Astrocyte of the spinal cord (primary cell): ENCODE results near the gene PNLIPRP2.

Source experiments
- DNase-seq: peaks from one replicate; pipeline ENCODE4 v3.0.0; 2011; ENCODE audit warnings: low read depth, low spot score
- H3K4me3 ChIP-seq: 2 replicates; pipeline ENCODE4 v1.5.1; 2011; ENCODE audit warnings: low read depth, mild to moderate bottlenecking, low read length, moderate library complexity
- CTCF ChIP-seq: IDR thresholded peaks from 2 replicates; pipeline ENCODE4 v1.5.1; 2012; ENCODE audit warnings: low read depth, mild to moderate bottlenecking, low read length, inconsistent platforms
- in situ Hi-C: cut with HindIII; loops from 2 replicates; pipeline ENCODE4 v1.10.0; 2017; ENCODE audit warnings: low sequenced_read_pairs

PNLIPRP2 gene

DNA sequence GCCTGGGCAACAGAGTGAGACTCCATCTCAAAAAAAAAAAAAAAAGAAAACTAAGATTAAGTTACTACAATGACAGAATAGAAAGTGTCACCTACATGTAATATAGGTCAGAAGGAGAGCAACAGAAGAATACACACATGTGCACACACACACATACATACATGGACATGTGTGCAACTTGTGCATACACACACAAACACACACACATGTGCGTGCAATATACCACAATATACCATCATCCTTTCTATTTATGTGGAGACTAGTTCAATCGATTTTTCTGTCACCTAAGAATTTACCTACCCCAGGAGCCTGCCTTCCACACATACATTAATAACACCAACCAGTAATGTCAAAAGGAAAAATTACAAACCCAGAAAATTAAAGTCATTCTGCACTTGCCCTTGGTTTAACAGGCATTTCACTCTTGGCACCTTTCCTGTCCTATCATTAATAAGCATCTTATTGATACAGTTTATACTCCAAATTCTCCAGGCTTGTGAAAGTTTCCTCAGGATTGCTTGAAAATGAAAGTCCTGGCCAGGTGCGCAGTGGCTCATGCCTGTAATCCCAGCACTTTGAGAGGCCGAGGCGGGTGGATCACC is 27.5 kb upstream of the PNLIPRP2 start:
- in situ Hi-C loops = no loop called here
- DNase-seq = no peak
- H3K4me3 ChIP-seq = no peak overlapping the region
- TF ChIP-seq CTCF = no peak

DNA sequence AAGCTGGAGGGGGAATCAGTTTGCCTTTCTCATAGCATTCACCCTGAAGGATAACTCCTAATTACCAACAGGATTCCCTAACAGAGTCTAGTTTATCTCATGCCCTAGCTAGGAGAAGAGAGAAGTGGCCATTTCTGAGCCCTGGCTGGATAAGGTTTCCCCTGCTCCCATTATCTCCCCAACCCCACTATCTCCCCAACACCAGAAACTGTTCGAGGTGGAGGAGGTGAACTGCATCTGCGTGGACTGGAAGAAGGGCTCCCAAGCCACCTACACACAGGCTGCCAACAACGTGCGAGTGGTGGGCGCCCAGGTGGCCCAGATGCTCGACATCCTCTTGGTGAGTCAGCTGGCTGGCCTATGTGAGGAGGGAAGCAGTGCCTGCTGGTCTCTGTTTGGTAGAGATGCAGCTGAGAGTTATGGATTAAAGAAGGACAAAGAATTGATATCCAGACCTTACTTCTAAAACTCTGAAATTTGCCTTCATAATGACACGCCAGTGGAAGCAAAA is 26.2 kb upstream of the PNLIPRP2 start:
- no peak for TF ChIP-seq CTCF
- DNase-seq = no peak
- in situ Hi-C loops = no loop called here
- no peak overlapping the region for H3K4me3 ChIP-seq

- in situ Hi-C loops = no loop called here
These were observed 24.7 kb upstream of the PNLIPRP2 start for GRCh38 chr10:116596062-116596461.

GRCh38 chr10:116597543-116597942 is 23.2 kb upstream of the PNLIPRP2 start:
- in situ Hi-C loops = no loop called here

More at GRCh38 chr10:116596062-116596461, 24.7 kb upstream of the PNLIPRP2 start:
- no peak for TF ChIP-seq CTCF
- no peak overlapping the region for H3K4me3 ChIP-seq
- no peak for DNase-seq

GRCh38 chr10:116598329-116598728 is 22.4 kb upstream of the PNLIPRP2 start:
- no peak overlapping the region for H3K4me3 ChIP-seq
- no peak for TF ChIP-seq CTCF
- in situ Hi-C loops = no loop called here
- no peak for DNase-seq

More at GRCh38 chr10:116597543-116597942, 23.2 kb upstream of the PNLIPRP2 start:
- no peak overlapping the region for H3K4me3 ChIP-seq
- no peak for TF ChIP-seq CTCF
- DNase-seq = no peak

DNA sequence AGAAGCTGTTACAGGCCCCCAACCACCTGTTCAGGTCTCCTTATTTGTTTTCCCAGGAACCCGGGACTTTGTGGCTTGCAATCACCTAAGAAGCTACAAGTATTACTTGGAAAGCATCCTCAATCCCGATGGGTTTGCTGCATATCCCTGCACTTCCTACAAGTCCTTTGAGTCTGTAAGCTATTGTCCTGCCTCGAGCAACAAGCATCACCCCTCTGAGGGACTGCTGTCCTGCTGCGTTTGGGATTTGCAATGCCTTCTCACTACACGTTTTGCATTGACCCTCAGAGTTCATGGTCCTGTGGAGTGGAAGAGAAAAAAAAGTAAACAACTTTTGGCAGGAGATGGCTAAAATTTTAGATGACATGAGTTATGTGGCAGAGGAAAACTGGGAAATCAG is 20.8 kb upstream of the PNLIPRP2 start:
- TF ChIP-seq CTCF = no peak
- H3K4me3 ChIP-seq = no peak overlapping the region
- in situ Hi-C loops = no loop called here
- DNase-seq = no peak
